ENCODE data around the gene CCNB1.

- TF ChIP-seq EZH2 (IDR thresholded peaks at IDR 0.05; ENCODE audit: low read length), result no peak
- TF ChIP-seq, protein P1, sequence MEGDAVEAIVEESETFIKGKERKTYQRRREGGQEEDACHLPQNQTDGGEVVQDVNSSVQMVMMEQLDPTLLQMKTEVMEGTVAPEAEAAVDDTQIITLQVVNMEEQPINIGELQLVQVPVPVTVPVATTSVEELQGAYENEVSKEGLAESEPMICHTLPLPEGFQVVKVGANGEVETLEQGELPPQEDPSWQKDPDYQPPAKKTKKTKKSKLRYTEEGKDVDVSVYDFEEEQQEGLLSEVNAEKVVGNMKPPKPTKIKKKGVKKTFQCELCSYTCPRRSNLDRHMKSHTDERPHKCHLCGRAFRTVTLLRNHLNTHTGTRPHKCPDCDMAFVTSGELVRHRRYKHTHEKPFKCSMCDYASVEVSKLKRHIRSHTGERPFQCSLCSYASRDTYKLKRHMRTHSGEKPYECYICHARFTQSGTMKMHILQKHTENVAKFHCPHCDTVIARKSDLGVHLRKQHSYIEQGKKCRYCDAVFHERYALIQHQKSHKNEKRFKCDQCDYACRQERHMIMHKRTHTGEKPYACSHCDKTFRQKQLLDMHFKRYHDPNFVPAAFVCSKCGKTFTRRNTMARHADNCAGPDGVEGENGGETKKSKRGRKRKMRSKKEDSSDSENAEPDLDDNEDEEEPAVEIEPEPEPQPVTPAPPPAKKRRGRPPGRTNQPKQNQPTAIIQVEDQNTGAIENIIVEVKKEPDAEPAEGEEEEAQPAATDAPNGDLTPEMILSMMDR (optimal IDR thresholded peaks at IDR 0.05 in 1 of 3, IDR thresholded peaks at IDR 0.05 in 1 of 3, conservative IDR thresholded peaks at IDR 0.05 in 1 of 3; ENCODE audit: extremely low read depth in 1 of 3, insufficient read depth in 2 of 3, low read length in 3 of 3), result no peak
These were observed 3.5 kb downstream of the CCNB1 start for GRCh38 chr5:69170495-69170894.

All from keratinocyte (primary cell).